BJ (cell line): ENCODE data around the gene ADGRV1. TPM values are rescaled to one million over a fixed set of nuclear protein-coding genes. Genes with fewer than 3 reads are reported as not detected.

Experiments
- CTCF ChIA-PET: fragments of 350-600 bp; formaldehyde crosslinking; extraction: SDS; loops from one replicate; lab custom pipeline; 2021; ENCODE audit warnings: antibody characterized with exemption, inconsistent platforms; lab: Yijun Ruan, JAX
- POLR2A ChIA-PET: fragments of 300-600 bp; sonication (Branson Sonifier 250); formaldehyde crosslinking; extraction: SDS; loops from one replicate; lab custom pipeline; 2021; ENCODE audit warnings: antibody characterized with exemption; lab: Charles Lee
- DNase-seq: peaks from one replicate; pipeline ENCODE4 v3.0.0-alpha.2; 2011; ENCODE audit warnings: low read depth
- H3K27me3 ChIP-seq: 2 replicates; pipeline ENCODE4 v1.6.0; 2011; ENCODE audit warnings: low read length; ENCODE audit not compliant: control insufficient read depth, insufficient read depth
- H3K36me3 ChIP-seq: 2 replicates; pipeline ENCODE4 v1.5.1; 2011; ENCODE audit warnings: low read length; ENCODE audit not compliant: control insufficient read depth, insufficient read depth
- H3K4me3 ChIP-seq: 2 replicates; pipeline ENCODE4 v1.5.1; 2011; ENCODE audit warnings: low read depth, mild to moderate bottlenecking, control low read depth, low read length
- CTCF ChIP-seq: IDR thresholded peaks from 2 replicates; pipeline ENCODE4 v1.5.1; 2011; ENCODE audit warnings: low read depth, mild to moderate bottlenecking, control low read depth, inconsistent platforms, low read length, moderate library complexity; ENCODE audit not compliant: insufficient read depth
- polyA plus RNA-seq: library from polyadenylated mRNA; depleted of rRNA; stranded (reverse); fragments of >200 nt; gene quantifications from 2 replicates; pipeline ENCODE4 v1.2.3, GENCODE V29; 2011; rRNA removed

Gene ADGRV1
- polyA plus RNA-seq, 1 experiment, result 0.15 TPM

- POLR2A ChIA-PET, result interaction anchor here (1.2 kb wide), 1 partner anchor 170 kb away, joined by 3 read pairs; no protein-coding TSS in a partner anchor
Observed at GRCh38 chr5:91211997-91212713, 653.6 kb downstream of the ADGRV1 start.

GRCh38 chr5:91212714-91213092, 654.1 kb downstream of the ADGRV1 start:
- CTCF ChIA-PET, result interaction anchor here (1.3 kb wide), 1 partner anchor 11 kb away, joined by 5 read pairs; no protein-coding TSS in a partner anchor
- peak; percentile 97 for DNase-seq
- Histone ChIP-seq H3K36me3 (no peaks in the 10 kb centered on the region), H3K27me3 (no peaks in the 10 kb centered on the region), H3K4me3 (no peak overlapping the region)
- TF ChIP-seq CTCF, result no peak
- POLR2A ChIA-PET, result interaction anchor here (1.2 kb wide), 1 partner anchor 170 kb away, joined by 3 read pairs; no protein-coding TSS in a partner anchor

More at GRCh38 chr5:91211997-91212713, 653.6 kb downstream of the ADGRV1 start:
- DNase-seq, result peak; percentile 20
- no peaks in the 10 kb centered on the region for H3K27me3 ChIP-seq
- no peak overlapping the region for H3K4me3 ChIP-seq
- no peaks in the 10 kb centered on the region for H3K36me3 ChIP-seq
- CTCF ChIA-PET, result interaction anchor here (1.3 kb wide), 1 partner anchor 11 kb away, joined by 5 read pairs; no protein-coding TSS in a partner anchor
- no peak for TF ChIP-seq CTCF

Other genes starting within 250 kb of the ADGRV1 start
- gene CETN3, start 149.0 kb upstream of the ADGRV1 start, polyA plus RNA-seq, result 2.2 and 9.3 TPM in 2 replicates
- 1.7 and 2.7 TPM in 2 replicates for gene MBLAC2, start 84.0 kb upstream of the ADGRV1 start, polyA plus RNA-seq
- gene POLR3G, start 83.9 kb upstream of the ADGRV1 start, polyA plus RNA-seq, result 0.87 and 2.2 TPM in 2 replicates
- gene LYSMD3, start 29.2 kb upstream of the ADGRV1 start, polyA plus RNA-seq, result 5.5 and 13.2 TPM in 2 replicates